OCI-LY1 (cell line): ENCODE data around the gene ELOVL6.
"Not testable (repeated sequence)": the region's sequence is repeated elsewhere in the genome, so short reads cannot be mapped to it uniquely, and the experiment has no call there.

Experiments
- H2AFZ ChIP-seq: fragments of 200-600 bp; sonication (generic), shearing (Covaris generic); 2 replicates; pipeline ENCODE4 v1.6.0; 2014; ENCODE audit warnings: antibody characterized with exemption, mild to moderate bottlenecking, low read length
- H3F3A ChIP-seq: fragments of 200-600 bp; sonication (generic), shearing (Covaris generic); 2 replicates; pipeline ENCODE4 v1.6.0; 2014; ENCODE audit warnings: mild to moderate bottlenecking, antibody characterized with exemption, low read length, moderate library complexity; ENCODE audit not compliant: insufficient read depth
- H3K27ac ChIP-seq: fragments of 200-600 bp; sonication (generic); 2 replicates; pipeline ENCODE4 v1.5.1; 2014; ENCODE audit warnings: low read length, mixed run types, mild to moderate bottlenecking, low read depth; ENCODE audit not compliant: poor library complexity, severe bottlenecking
- H3K27me3 ChIP-seq: fragments of 200-600 bp; sonication (generic); 2 replicates; pipeline ENCODE4 v1.6.0; 2014; ENCODE audit warnings: antibody characterized with exemption, mild to moderate bottlenecking, low read length, moderate library complexity; ENCODE audit not compliant: insufficient read depth
- H3K36me3 ChIP-seq: fragments of 200-600 bp; sonication (generic); 2 replicates; pipeline ENCODE4 v1.6.1; 2014; ENCODE audit warnings: mild to moderate bottlenecking, antibody characterized with exemption, low read length, moderate library complexity, mixed read lengths; ENCODE audit not compliant: insufficient read depth
- H3K4me1 ChIP-seq: fragments of 200-600 bp; sonication (generic); 2 replicates; pipeline ENCODE4 v1.5.1; 2014; ENCODE audit warnings: mild to moderate bottlenecking, low read length, moderate library complexity; ENCODE audit not compliant: insufficient read depth, severe bottlenecking
- H3K4me2 ChIP-seq: fragments of 200-600 bp; sonication (generic), shearing (Covaris generic); 2 replicates; pipeline ENCODE4 v1.6.1; 2014; ENCODE audit warnings: low read length
- H3K4me3 ChIP-seq: fragments of 200-600 bp; sonication (generic); 2 replicates; pipeline ENCODE4 v1.5.1; 2014; ENCODE audit warnings: low read length, low read depth, mild to moderate bottlenecking, mixed read lengths; ENCODE audit not compliant: poor library complexity, severe bottlenecking
- H3K79me2 ChIP-seq: fragments of 200-600 bp; shearing (Covaris generic); 2 replicates; pipeline ENCODE4 v1.6.1; 2016; ENCODE audit warnings: mixed run types, low read length, mixed read lengths; ENCODE audit not compliant: insufficient read depth
- H3K9ac ChIP-seq: fragments of 200-600 bp; sonication (generic), shearing (Covaris generic); 2 replicates; pipeline ENCODE4 v1.6.1; 2014; ENCODE audit warnings: mild to moderate bottlenecking, low read length, mixed read lengths
- H3K9me2 ChIP-seq: fragments of 200-600 bp; sonication (generic), shearing (Covaris generic); 2 replicates; pipeline ENCODE4 v1.6.1; 2014; ENCODE audit warnings: low read depth, mild to moderate bottlenecking, low read length, mixed read lengths
- H3K9me3 ChIP-seq: fragments of 200-600 bp; shearing (Covaris generic); 2 replicates; pipeline ENCODE4 v1.6.1; 2014; ENCODE audit warnings: low read length, mixed read lengths
- H4K20me1 ChIP-seq: fragments of 200-600 bp; sonication (generic), shearing (Covaris generic); 2 replicates; pipeline ENCODE4 v1.6.0; 2016; ENCODE audit warnings: mild to moderate bottlenecking, low read length; ENCODE audit not compliant: insufficient read depth
- CTCF ChIP-seq: fragments of 200-600 bp; sonication (generic), shearing (Covaris generic); IDR thresholded peaks from 2 replicates; pipeline ENCODE4 v1.5.1; 2017; ENCODE audit warnings: mild to moderate bottlenecking, antibody characterized with exemption, low read length, moderate library complexity, mixed read lengths
- EZH2 ChIP-seq: fragments of 200-600 bp; sonication (generic), shearing (Covaris generic); IDR thresholded peaks from 2 replicates; pipeline ENCODE4 v1.8.0; 2017; ENCODE audit warnings: borderline replicate concordance, mixed run types, mild to moderate bottlenecking, antibody characterized with exemption, low read length, moderate library complexity, mixed read lengths

ELOVL6 gene

GRCh38 chr4:110195561-110196205 is 2.7 kb downstream of the ELOVL6 start:
- Histone ChIP-seq H3K79me2 (peaks cover 31% of the 10 kb centered on the region), H3K36me3 (peaks cover 31% of the 10 kb centered on the region), H4K20me1 (no peaks in the 10 kb centered on the region), H3K4me1 (peaks cover 53% of the 10 kb centered on the region), H3F3A (no peaks in the 10 kb centered on the region; the same call in 1 of the 2 replicates), H3K9me2 (no peaks in the 10 kb centered on the region), H3K4me2 (peak overlapping the region; percentile 95), H3K27me3 (no peaks in the 10 kb centered on the region), H3K9me3 (no peaks in the 10 kb centered on the region), H3K4me3 (peak overlapping the region; percentile 83), H3K9ac (peak overlapping the region; percentile 79), H3K27ac (peak overlapping the region; percentile 95), H2AFZ (0 out of 2 replicates have a peak overlapping the region, but pooled peaks have one; percentile 18)
- TF ChIP-seq CTCF (no peak), EZH2 (no peak)

- Histone ChIP-seq H3K4me3 (peak overlapping the region; percentile 18), H2AFZ (no peak overlapping the region), H3K9me2 (no peaks in the 10 kb centered on the region), H3K4me2 (peak overlapping the region; percentile 95), H4K20me1 (no peaks in the 10 kb centered on the region), H3F3A (no peaks in the 10 kb centered on the region; the same call in 1 of the 2 replicates), H3K36me3 (peaks cover 40% of the 10 kb centered on the region), H3K79me2 (peaks cover 31% of the 10 kb centered on the region), H3K9ac (peak overlapping the region; percentile 60), H3K27me3 (no peaks in the 10 kb centered on the region), H3K9me3 (no peaks in the 10 kb centered on the region), H3K4me1 (peaks cover 40% of the 10 kb centered on the region), H3K27ac (peak overlapping the region; percentile 95)
- TF ChIP-seq CTCF (no peak), EZH2 (no peak)
These were observed 4.3 kb downstream of the ELOVL6 start for GRCh38 chr4:110193822-110194761.

- not testable (repeated sequence) for H3K4me2 ChIP-seq, H2AFZ ChIP-seq, H3F3A ChIP-seq, H3K9me2 ChIP-seq, H3K4me3 ChIP-seq, H4K20me1 ChIP-seq, H3K9ac ChIP-seq, H3K9me3 ChIP-seq, H3K27me3 ChIP-seq
- Histone ChIP-seq H3K27ac (peak overlapping the region; percentile 95), H3K4me1 (peaks cover 36% of the 10 kb centered on the region), H3K79me2 (peaks cover 31% of the 10 kb centered on the region), H3K36me3 (peaks cover 40% of the 10 kb centered on the region)
These were observed 5.1 kb downstream of the ELOVL6 start for GRCh38 chr4:110193287-110193686.
